Esophagus muscularis mucosa (tissue), 4 donors: ENCODE data around the gene APOL4. TPM values are rescaled to one million over a fixed set of nuclear protein-coding genes. Genes with fewer than 3 reads are reported as not detected.
"Not testable (repeated sequence)": the region's sequence is repeated elsewhere in the genome, so short reads cannot be mapped to it uniquely, and the experiment has no call there.

ENCODE experiments used
- DNase-seq: peaks from one replicate; pipeline ENCODE4 v3.0.0-alpha.2; 2017; ENCODE audit errors: extremely low spot score
- H3K27ac ChIP-seq, 4 donors: fragments of 200-600 bp; sonication (generic); replicated peaks in 1 of 4; 1 replicate in 3 of 4; 2 replicates in 1 of 4; pipeline ENCODE4 v1.5.1; 2016 to 2019; ENCODE audit warnings: mild to moderate bottlenecking in 1 of 4
- H3K27me3 ChIP-seq, 4 donors: fragments of 200-600 bp; sonication (generic); one replicate each; pipeline versions ENCODE4 v1.5.1 to v1.6.0; 2016 to 2019
- H3K36me3 ChIP-seq, 4 donors: fragments of 200-600 bp; sonication (generic); one replicate each; pipeline ENCODE4 v1.5.1; 2016 to 2019
- H3K4me1 ChIP-seq, 4 donors: fragments of 200-600 bp; sonication (generic); one replicate each; pipeline ENCODE4 v1.5.1; 2016 to 2019
- H3K4me3 ChIP-seq, 4 donors: fragments of 200-600 bp; sonication (generic); 1 replicate in 2 of 4; 2 replicates in 2 of 4; pipeline ENCODE4 v1.5.1; 2016 to 2019; ENCODE audit warnings: mild to moderate bottlenecking in 4 of 4, moderate library complexity in 1 of 4
- H3K9me3 ChIP-seq, 4 donors: fragments of 200-600 bp; sonication (generic); 1 replicate in 3 of 4; 2 replicates in 1 of 4; pipeline ENCODE4 v1.5.1; 2016 to 2019
- EP300 ChIP-seq: sonication (generic); formaldehyde crosslinking; IDR thresholded peaks from one replicate; pipeline ENCODE4 v1.6.1; 2017; ENCODE audit warnings: antibody characterized with exemption
- POLR2A ChIP-seq: fragments of 450-650 bp; IDR thresholded peaks from one replicate; pipeline ENCODE4 v1.6.1; 2017; ENCODE audit warnings: antibody characterized with exemption, moderate library complexity, mild to moderate bottlenecking, low read depth
- POLR2AphosphoS5 ChIP-seq, 2 donors: sonication (generic); formaldehyde crosslinking; IDR thresholded peaks; one replicate each; pipeline ENCODE4 v1.6.1; 2017; ENCODE audit warnings: antibody characterized with exemption in 2 of 2
- WGBS: methylation state at CpG from one replicate; pipeline ENCODE4 v1.1.5; 2018; 5-methylcytosine and 5-hydroxymethylcytosine counted together
- intact Hi-C: fragments of 100-400 bp; cut with DNase I; formaldehyde crosslinking; loops from one replicate; pipeline ENCODE4 v1.15.1; 2023
- total RNA-seq, 4 donors: library from RNA; depleted of rRNA; stranded (reverse); fragments of >200 nt; gene quantifications; one replicate each; pipeline versions ENCODE4 v1.1.0 to v1.2.1, GENCODE V29; 2016
- TF ChIP-seq, protein P1 (sequence below), 3 experiments: fragments of 200-600 bp in 2 of 3; fragments of 450-650 bp in 1 of 3; sonication (generic) in 2 of 3; IDR thresholded peaks; one replicate each; pipeline ENCODE4 v1.5.1; 2017 to 2019; ENCODE audit warnings: antibody characterized with exemption in 3 of 3, mild to moderate bottlenecking in 2 of 3, moderate library complexity in 1 of 3

APOL4 gene
- total RNA-seq, 4 donors from 2014 or later, result 0.19 to 24.7 (median 1.6) TPM

DNA sequence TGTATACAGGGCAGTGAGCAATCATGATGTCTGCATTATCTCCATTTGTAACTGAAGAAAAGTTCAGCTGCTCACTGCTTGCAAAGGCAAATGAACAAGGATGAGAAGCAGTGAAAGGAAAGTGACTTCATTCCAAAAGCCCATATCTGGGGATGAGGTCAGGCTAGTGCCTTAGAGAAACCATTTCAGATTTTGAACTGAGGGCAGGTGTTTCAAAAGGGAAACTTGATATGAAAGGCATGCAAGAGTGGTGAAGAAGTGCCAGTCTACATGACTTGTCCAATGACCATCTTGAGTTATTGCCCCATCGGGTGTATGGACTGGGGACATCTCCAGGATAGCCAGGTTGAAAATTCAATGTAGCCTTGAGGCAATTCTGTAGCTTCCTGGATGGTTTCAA is 7.3 kb upstream of the APOL4 start:
- no peak for DNase-seq
- intact Hi-C loops, result no loop called here
- no peak for TF ChIP-seq EP300
- TF ChIP-seq POLR2AphosphoS5 (IDR thresholded peaks at IDR 0.05), result no peak
- no peak for TF ChIP-seq POLR2A
- TF ChIP-seq, protein P1, sequence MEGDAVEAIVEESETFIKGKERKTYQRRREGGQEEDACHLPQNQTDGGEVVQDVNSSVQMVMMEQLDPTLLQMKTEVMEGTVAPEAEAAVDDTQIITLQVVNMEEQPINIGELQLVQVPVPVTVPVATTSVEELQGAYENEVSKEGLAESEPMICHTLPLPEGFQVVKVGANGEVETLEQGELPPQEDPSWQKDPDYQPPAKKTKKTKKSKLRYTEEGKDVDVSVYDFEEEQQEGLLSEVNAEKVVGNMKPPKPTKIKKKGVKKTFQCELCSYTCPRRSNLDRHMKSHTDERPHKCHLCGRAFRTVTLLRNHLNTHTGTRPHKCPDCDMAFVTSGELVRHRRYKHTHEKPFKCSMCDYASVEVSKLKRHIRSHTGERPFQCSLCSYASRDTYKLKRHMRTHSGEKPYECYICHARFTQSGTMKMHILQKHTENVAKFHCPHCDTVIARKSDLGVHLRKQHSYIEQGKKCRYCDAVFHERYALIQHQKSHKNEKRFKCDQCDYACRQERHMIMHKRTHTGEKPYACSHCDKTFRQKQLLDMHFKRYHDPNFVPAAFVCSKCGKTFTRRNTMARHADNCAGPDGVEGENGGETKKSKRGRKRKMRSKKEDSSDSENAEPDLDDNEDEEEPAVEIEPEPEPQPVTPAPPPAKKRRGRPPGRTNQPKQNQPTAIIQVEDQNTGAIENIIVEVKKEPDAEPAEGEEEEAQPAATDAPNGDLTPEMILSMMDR (IDR thresholded peaks at IDR 0.05), result no peak
- 90% methylated on average over 1 of the region's 1 CpG for WGBS
- no peaks in the 10 kb centered on the region for H3K36me3 ChIP-seq
- H3K27ac ChIP-seq, result no peak overlapping the region
- no peak overlapping the region for H3K4me3 ChIP-seq
- H3K4me1 ChIP-seq, result peaks cover 0 to 5% (median 4%) of the 10 kb centered on the region in 4 donors
- peaks cover 0 to 3% (median 0%) of the 10 kb centered on the region in 4 donors for H3K27me3 ChIP-seq
- no peaks in the 10 kb centered on the region for H3K9me3 ChIP-seq

- TF ChIP-seq, protein P1 (IDR thresholded peaks at IDR 0.05), result no peak
- TF ChIP-seq POLR2AphosphoS5 (IDR thresholded peaks at IDR 0.05) (no peak), POLR2A (no peak), EP300 (no peak)
- intact Hi-C loops, result no loop called here
- Histone ChIP-seq H3K4me1 (peaks cover 0 to 5% (median 4%) of the 10 kb centered on the region in 4 donors), H3K9me3 (no peaks in the 10 kb centered on the region), H3K27ac (peak overlapping the region in 1 of 4 donors; percentile 11), H3K4me3 (no peak overlapping the region), H3K36me3 (no peaks in the 10 kb centered on the region), H3K27me3 (peaks cover 0 to 3% (median 0%) of the 10 kb centered on the region in 4 donors)
- no peak for DNase-seq
- WGBS, result 25% methylated on average over 1 of the region's 1 CpG
Observed at GRCh38 chr22:36208162-36208765, 6.7 kb upstream of the APOL4 start.

DNA sequence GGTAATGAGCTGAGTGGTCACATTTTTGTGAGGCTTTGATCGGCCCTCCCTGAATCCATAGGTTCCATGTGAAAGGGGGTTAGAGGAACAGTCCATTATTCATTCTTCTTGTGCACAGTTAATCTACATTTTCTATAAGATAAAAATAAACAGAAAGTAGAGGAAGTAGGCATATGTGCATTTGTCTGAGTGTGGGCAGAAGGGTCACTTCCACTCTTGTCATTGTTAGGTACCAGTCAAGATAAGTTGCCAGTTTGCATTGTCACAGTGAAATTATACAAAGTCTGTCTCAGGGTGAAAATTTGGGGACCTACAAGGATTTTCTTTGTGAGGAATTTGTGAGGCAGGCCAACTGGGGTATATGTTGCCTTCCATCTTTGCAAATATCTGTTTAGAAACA is 4.6 kb upstream of the APOL4 start:
- H3K27ac ChIP-seq, result no peak overlapping the region
- intact Hi-C loops, result no loop called here
- no peak overlapping the region for H3K4me3 ChIP-seq
- H3K36me3 ChIP-seq, result no peaks in the 10 kb centered on the region
- H3K27me3 ChIP-seq, result no peaks in the 10 kb centered on the region
- TF ChIP-seq, protein P1 (IDR thresholded peaks at IDR 0.05), result no peak
- TF ChIP-seq EP300 (no peak), POLR2AphosphoS5 (IDR thresholded peaks at IDR 0.05) (no peak), POLR2A (no peak)
- H3K9me3 ChIP-seq, result no peaks in the 10 kb centered on the region
- no peak for DNase-seq
- H3K4me1 ChIP-seq, result peaks cover 9 to 19% (median 15%) of the 10 kb centered on the region in 4 donors
- 92% methylated on average over 1 of the region's 1 CpG for WGBS

DNA sequence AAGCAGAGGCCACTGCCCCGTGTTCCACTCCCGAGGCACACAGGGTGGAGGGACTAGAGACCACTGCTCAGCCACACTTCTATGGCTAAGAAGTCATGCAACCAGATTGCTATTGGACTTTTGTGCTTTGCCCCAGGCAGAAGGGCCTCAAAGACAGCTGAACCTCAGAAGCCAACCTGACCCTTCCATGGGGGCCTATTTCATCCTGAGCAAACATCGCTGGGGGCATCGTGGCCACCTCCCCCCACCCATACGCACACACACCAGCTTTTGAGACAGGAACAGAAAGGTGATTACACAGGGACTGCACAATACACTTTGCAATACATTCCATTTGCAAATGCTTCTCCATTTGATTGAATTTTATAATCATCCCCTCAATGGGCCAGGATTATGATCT is 4.0 kb upstream of the APOL4 start:
- peaks cover 9 to 19% (median 15%) of the 10 kb centered on the region in 4 donors for H3K4me1 ChIP-seq
- DNase-seq, H3K9me3 ChIP-seq, intact Hi-C loops, H3K36me3 ChIP-seq, H3K27me3 ChIP-seq, H3K4me3 ChIP-seq, H3K27ac ChIP-seq: not testable (repeated sequence)
- 92% methylated on average over 5 of the region's 5 CpGs for WGBS

- Histone ChIP-seq H3K9me3 (no peaks in the 10 kb centered on the region), H3K36me3 (no peaks in the 10 kb centered on the region), H3K4me1 (peaks cover 9 to 19% (median 15%) of the 10 kb centered on the region in 4 donors), H3K4me3 (no peak overlapping the region), H3K27ac (no peak overlapping the region), H3K27me3 (no peaks in the 10 kb centered on the region)
- TF ChIP-seq, protein P1 (IDR thresholded peaks at IDR 0.05), result no peak
- no peak for TF ChIP-seq POLR2AphosphoS5 (IDR thresholded peaks at IDR 0.05)
- no peak for TF ChIP-seq EP300
- no peak for TF ChIP-seq POLR2A
- intact Hi-C loops, result loop anchor here (5.0 kb wide), 1 partner anchor 53 kb away; no protein-coding TSS in a partner anchor
- WGBS, result 89% methylated on average over 6 of the region's 6 CpGs
- no peak for DNase-seq
Observed at GRCh38 chr22:36204632-36205015, 3.0 kb upstream of the APOL4 start.
